AML-193 (cell line): ENCODE data around the gene FXN.
"Not testable (repeated sequence)": the region's sequence is repeated elsewhere in the genome, so short reads cannot be mapped to it uniquely, and the experiment has no call there.

Source experiments
- DNase-seq, 2 experiments: peaks; one replicate each; lab custom pipeline; 2025; lab: John Stamatoyannopoulos, UW

Gene FXN

GRCh38 chr9:69027355-69028097 lies 8.0 kb upstream of the FXN start:
- peak; percentile 68 to 70 for DNase-seq

- DNase-seq, result no peak
These were observed 6.8 kb upstream of the FXN start for GRCh38 chr9:69028754-69029153.

GRCh38 chr9:69029535-69029934 lies 6.0 kb upstream of the FXN start:
- DNase-seq, result no peak

- DNase-seq, result no peak
These were observed 4.5 kb upstream of the FXN start for GRCh38 chr9:69030851-69031645.

- DNase-seq, result no peak
These were observed 1.5 kb upstream of the FXN start for GRCh38 chr9:69034071-69034470.

GRCh38 chr9:69036309-69036708 lies 757 bp downstream of the FXN start:
- no peak for DNase-seq

- peak in 1 of 2 experiments; percentile 47 for DNase-seq
These were observed 1.2 kb downstream of the FXN start for GRCh38 chr9:69036799-69037198.

- no peak for DNase-seq
These were observed 5.1 kb downstream of the FXN start for GRCh38 chr9:69040646-69041045.

GRCh38 chr9:69044240-69045219 lies 9.0 kb downstream of the FXN start:
- no peak for DNase-seq

GRCh38 chr9:69045821-69046220 lies 10.3 kb downstream of the FXN start:
- no peak for DNase-seq

- no peak for DNase-seq
These were observed 11.2 kb downstream of the FXN start for GRCh38 chr9:69046723-69047122.

GRCh38 chr9:69047371-69047770 lies 11.8 kb downstream of the FXN start:
- no peak for DNase-seq

GRCh38 chr9:69049094-69049493 lies 13.5 kb downstream of the FXN start:
- DNase-seq, result no peak

GRCh38 chr9:69050936-69051335 lies 15.4 kb downstream of the FXN start:
- DNase-seq, result not testable (repeated sequence)

- no peak for DNase-seq
These were observed 19.4 kb downstream of the FXN start for GRCh38 chr9:69054989-69055388.

GRCh38 chr9:69056191-69056815 lies 20.8 kb downstream of the FXN start:
- DNase-seq, result no peak

GRCh38 chr9:69058101-69058500 lies 22.5 kb downstream of the FXN start:
- DNase-seq, result no peak

- DNase-seq, result no peak
These were observed 25.2 kb downstream of the FXN start for GRCh38 chr9:69060766-69061165.

GRCh38 chr9:69062195-69062594 lies 26.6 kb downstream of the FXN start:
- DNase-seq, result no peak

GRCh38 chr9:69063839-69064238 lies 28.3 kb downstream of the FXN start:
- DNase-seq, result no peak

- DNase-seq, result no peak
These were observed 30.1 kb downstream of the FXN start for GRCh38 chr9:69065660-69066059.

- no peak for DNase-seq
These were observed 31.4 kb downstream of the FXN start for GRCh38 chr9:69066955-69067354.
